Measurements from ENCODE around the gene FRAS1. TPM values are rescaled to one million over a fixed set of nuclear protein-coding genes. Genes with fewer than 3 reads are reported as not detected.

The FRAS1 gene
- total and polyA plus RNA-seq, 12 donors, result 0.20 to 2.3 (median 0.84) TPM

GRCh38 chr4:78428996-78429395, 371.9 kb downstream of the FRAS1 start:
- Histone ChIP-seq H3K4me1 (replicated peaks in 1 of 2) (no peaks in the 10 kb centered on the region), H3K9me3 (replicated peaks in 1 of 3) (no peaks in the 10 kb centered on the region), H3K27ac (no peak overlapping the region), H3K4me3 (no peak overlapping the region), H3K36me3 (replicated peaks in 1 of 2) (no peaks in the 10 kb centered on the region), H3K27me3 (no peaks in the 10 kb centered on the region)
- WGBS, 4 donors, result 83 to 93% (median 90%) methylated on average over 6 of the region's 6 CpGs
- DNase-seq, result no peak
- intact Hi-C loops (cut with DNase I), result no loop called here
- TF ChIP-seq CTCF (IDR thresholded peaks at IDR 0.05) (no peak), POLR2A (IDR thresholded peaks at IDR 0.05) (no peak)

- DNase-seq, result no peak
- Histone ChIP-seq H3K4me1 (replicated peaks in 1 of 2) (no peaks in the 10 kb centered on the region), H3K27ac (no peak overlapping the region), H3K9me3 (replicated peaks in 1 of 3) (no peaks in the 10 kb centered on the region), H3K4me3 (no peak overlapping the region), H3K27me3 (no peaks in the 10 kb centered on the region), H3K36me3 (replicated peaks in 1 of 2) (no peaks in the 10 kb centered on the region)
- TF ChIP-seq CTCF (IDR thresholded peaks at IDR 0.05) (no peak), POLR2A (IDR thresholded peaks at IDR 0.05) (no peak)
- intact Hi-C loops (cut with DNase I), result no loop called here
These were observed 375.8 kb downstream of the FRAS1 start for GRCh38 chr4:78432896-78433295.

- WGBS, 4 donors, result 70 to 78% (median 73%) methylated on average over 2 of the region's 2 CpGs
- no peaks in the 10 kb centered on the region for H3K36me3 ChIP-seq (replicated peaks in 1 of 2)
- intact Hi-C loops (cut with DNase I), result no loop called here
- no peaks in the 10 kb centered on the region for H3K9me3 ChIP-seq (replicated peaks in 1 of 3)
- H3K27ac ChIP-seq, result no peak overlapping the region
- no peak for DNase-seq
- no peak overlapping the region for H3K4me3 ChIP-seq
- no peaks in the 10 kb centered on the region for H3K27me3 ChIP-seq
- TF ChIP-seq CTCF (IDR thresholded peaks at IDR 0.05) (no peak), POLR2A (IDR thresholded peaks at IDR 0.05) (no peak)
- no peaks in the 10 kb centered on the region for H3K4me1 ChIP-seq (replicated peaks in 1 of 2)
These were observed 380.5 kb downstream of the FRAS1 start for GRCh38 chr4:78437608-78438088.

- Histone ChIP-seq H3K4me3 (no peak overlapping the region), H3K9me3 (replicated peaks in 1 of 3) (no peaks in the 10 kb centered on the region), H3K36me3 (replicated peaks in 1 of 2) (no peaks in the 10 kb centered on the region), H3K27ac (no peak overlapping the region), H3K4me1 (replicated peaks in 1 of 2) (no peaks in the 10 kb centered on the region), H3K27me3 (no peaks in the 10 kb centered on the region)
- no peak for TF ChIP-seq POLR2A (IDR thresholded peaks at IDR 0.05)
- TF ChIP-seq CTCF (IDR thresholded peaks at IDR 0.05), result no peak
- WGBS, 4 donors, result 35 to 60% (median 42%) methylated on average over 2 of the region's 2 CpGs
- intact Hi-C loops (cut with DNase I), result no loop called here
- peak in 4 of 7 donors; percentile 9 to 38 (median 24) for DNase-seq
These were observed 382.2 kb downstream of the FRAS1 start for GRCh38 chr4:78439328-78439727.
